Lower leg skin (tissue), 3 donors: ENCODE measurements around the gene COLGALT1.

ENCODE experiments used
- CTCF ChIP-seq, 3 donors: fragments of 450-650 bp; IDR thresholded peaks; one replicate each; pipeline ENCODE4 v1.5.1; 2016; ENCODE audit warnings: antibody characterized with exemption in 3 of 3, mild to moderate bottlenecking in 3 of 3, moderate library complexity in 2 of 3
- POLR2A ChIP-seq, 2 donors: fragments of 450-650 bp; IDR thresholded peaks; one replicate each; pipeline ENCODE4 v1.6.1; 2016 to 2017; ENCODE audit warnings: antibody characterized with exemption in 2 of 2, mild to moderate bottlenecking in 1 of 2, moderate library complexity in 1 of 2

DNA sequence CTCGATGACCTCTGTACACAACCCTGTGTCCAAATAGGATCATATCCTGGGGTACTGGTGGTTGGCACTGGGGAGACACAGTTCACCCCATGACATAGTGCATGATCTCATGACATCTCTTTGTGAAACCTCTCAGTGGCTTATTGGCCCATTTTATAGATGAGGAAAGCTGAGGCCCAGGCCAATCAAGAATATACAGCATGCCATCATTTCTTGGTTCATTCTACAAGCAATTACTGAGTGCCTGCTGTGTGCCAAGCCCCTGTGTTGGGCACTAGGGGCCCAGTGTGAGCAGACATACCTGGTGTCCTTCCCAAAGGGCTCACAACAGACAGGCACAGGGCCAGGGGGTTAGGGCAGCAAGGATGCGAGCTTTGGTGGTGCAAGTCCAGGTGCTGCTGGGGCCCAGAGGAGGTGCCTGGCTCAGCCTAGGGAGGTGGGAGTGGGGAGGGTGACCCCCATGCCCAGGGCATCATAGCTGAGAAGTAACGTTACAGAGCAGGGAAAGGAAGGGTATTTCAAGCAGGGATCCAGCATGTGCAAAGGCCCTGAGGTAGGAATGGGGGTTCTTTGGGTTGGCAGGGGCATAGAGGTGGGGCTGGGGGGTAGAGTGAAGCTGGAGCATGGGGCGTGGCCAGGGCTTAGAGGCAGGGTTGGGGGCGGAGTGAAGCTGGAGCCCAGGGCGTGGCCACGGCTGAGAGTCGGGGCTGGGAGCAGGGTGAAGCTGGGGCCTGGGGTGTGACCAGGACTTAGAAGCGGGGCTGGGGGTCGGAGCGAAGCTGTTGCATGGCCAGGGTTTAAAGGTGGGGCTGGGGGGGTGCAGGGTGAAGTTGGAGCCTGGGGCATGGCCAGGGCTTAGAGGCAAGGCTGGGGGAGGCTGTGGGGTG lies 20.7 kb downstream of the COLGALT1 start:
- TF ChIP-seq CTCF (IDR thresholded peaks at IDR 0.05) (no peak), POLR2A (IDR thresholded peaks at IDR 0.05) (no peak)
